Measurements from ENCODE around the gene TICAM1.
A peak's percentile ranks its signal among the peaks of the same experiment; 100 is the strongest.

- TF ChIP-seq CTCF (IDR thresholded peaks at IDR 0.05) (peak in 5 of 7 experiments; percentile 75 to 98 (median 87)), EP300 (IDR thresholded peaks at IDR 0.05) (no peak), POLR2AphosphoS5 (IDR thresholded peaks at IDR 0.05) (no peak), POLR2A (IDR thresholded peaks at IDR 0.05) (no peak)
Observed at GRCh38 chr19:4851551-4852290, 20.2 kb upstream of the TICAM1 start.

Measured in stomach (tissue), 4 donors.